SJSA1 (cell line): ENCODE measurements around the gene NEK8. TPM values are rescaled to one million over a fixed set of nuclear protein-coding genes. Genes with fewer than 3 reads are reported as not detected.
A peak's percentile ranks its signal among the peaks of the same experiment; 100 is the strongest.

ENCODE experiments used
- DNase-seq, 2 experiments: peaks; one replicate each; pipeline ENCODE4 v3.0.0-alpha.2; 2015 to 2020; ENCODE audit warnings: low spot score in 2 of 2, low read depth in 1 of 2
- H3K27ac ChIP-seq: fragments of 250-450 bp; sonication (Bioruptor Pico); 2 replicates; pipeline ENCODE4 v1.5.1; 2020; ENCODE audit warnings: mild to moderate bottlenecking, moderate library complexity
- H3K27me3 ChIP-seq: fragments of 250-450 bp; sonication (Bioruptor Pico); replicated peaks from 2 replicates; pipeline ENCODE4 v1.5.1; 2020; ENCODE audit warnings: mild to moderate bottlenecking, moderate library complexity
- H3K36me3 ChIP-seq: fragments of 250-450 bp; sonication (Bioruptor Pico); 2 replicates; pipeline ENCODE4 v1.5.1; 2020; ENCODE audit warnings: mild to moderate bottlenecking
- H3K4me1 ChIP-seq: fragments of 250-450 bp; sonication (Bioruptor Pico); replicated peaks from 2 replicates; pipeline ENCODE4 v1.6.1; 2021; ENCODE audit warnings: mild to moderate bottlenecking
- H3K4me3 ChIP-seq: fragments of 250-450 bp; sonication (Bioruptor Pico); 2 replicates; pipeline ENCODE4 v1.5.1; 2020; ENCODE audit warnings: mild to moderate bottlenecking
- H3K9me3 ChIP-seq: fragments of 250-450 bp; sonication (Bioruptor Pico); replicated peaks from 2 replicates; pipeline ENCODE4 v1.5.1; 2020; ENCODE audit warnings: mild to moderate bottlenecking
- total RNA-seq: library from RNA; depleted of rRNA; stranded (reverse); fragments of >200 nt; shearing (Covaris generic); gene quantifications from 2 replicates; pipeline ENCODE4 v1.2.3, GENCODE V29; 2014

Gene NEK8
- total RNA-seq, 1 experiment from 2014 or later = 1.1 TPM

DNA sequence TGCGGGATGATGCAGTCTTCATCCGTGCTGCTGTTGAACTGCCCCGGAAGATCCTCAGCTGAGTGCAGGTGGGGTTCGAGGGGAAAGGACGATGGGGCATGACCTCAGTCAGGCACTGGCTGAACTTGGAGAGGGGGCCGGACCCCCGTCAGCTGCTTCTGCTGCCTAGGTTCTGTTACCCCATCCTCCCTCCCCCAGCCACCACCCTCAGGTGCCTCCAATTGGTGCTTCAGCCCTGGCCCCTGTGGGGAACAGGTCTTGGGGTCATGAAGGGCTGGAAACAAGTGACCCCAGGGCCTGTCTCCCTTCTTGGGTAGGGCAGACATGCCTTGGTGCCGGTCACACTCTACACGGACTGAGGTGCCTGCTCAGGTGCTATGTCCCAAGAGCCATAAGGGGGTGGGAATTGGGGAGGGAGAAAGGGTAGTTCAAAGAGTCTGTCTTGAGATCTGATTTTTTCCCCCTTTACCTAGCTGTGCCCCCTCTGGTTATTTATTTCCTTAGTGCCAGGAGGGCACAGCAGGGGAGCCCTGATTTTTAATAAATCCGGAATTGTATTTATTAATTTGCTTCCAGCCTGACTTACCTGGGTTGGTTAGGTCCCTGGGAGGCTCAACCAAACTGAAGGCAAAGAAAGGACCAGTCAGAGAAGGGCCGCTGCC is 21.1 kb downstream of the NEK8 start:
- DNase-seq = no peak
- H3K36me3 ChIP-seq = peaks cover 75% of the 10 kb centered on the region
- peaks cover 10% of the 10 kb centered on the region for H3K4me1 ChIP-seq
- H3K27me3 ChIP-seq = no peaks in the 10 kb centered on the region
- no peaks in the 10 kb centered on the region for H3K9me3 ChIP-seq
- no peak overlapping the region for H3K27ac ChIP-seq
- H3K4me3 ChIP-seq = no peak overlapping the region

DNA sequence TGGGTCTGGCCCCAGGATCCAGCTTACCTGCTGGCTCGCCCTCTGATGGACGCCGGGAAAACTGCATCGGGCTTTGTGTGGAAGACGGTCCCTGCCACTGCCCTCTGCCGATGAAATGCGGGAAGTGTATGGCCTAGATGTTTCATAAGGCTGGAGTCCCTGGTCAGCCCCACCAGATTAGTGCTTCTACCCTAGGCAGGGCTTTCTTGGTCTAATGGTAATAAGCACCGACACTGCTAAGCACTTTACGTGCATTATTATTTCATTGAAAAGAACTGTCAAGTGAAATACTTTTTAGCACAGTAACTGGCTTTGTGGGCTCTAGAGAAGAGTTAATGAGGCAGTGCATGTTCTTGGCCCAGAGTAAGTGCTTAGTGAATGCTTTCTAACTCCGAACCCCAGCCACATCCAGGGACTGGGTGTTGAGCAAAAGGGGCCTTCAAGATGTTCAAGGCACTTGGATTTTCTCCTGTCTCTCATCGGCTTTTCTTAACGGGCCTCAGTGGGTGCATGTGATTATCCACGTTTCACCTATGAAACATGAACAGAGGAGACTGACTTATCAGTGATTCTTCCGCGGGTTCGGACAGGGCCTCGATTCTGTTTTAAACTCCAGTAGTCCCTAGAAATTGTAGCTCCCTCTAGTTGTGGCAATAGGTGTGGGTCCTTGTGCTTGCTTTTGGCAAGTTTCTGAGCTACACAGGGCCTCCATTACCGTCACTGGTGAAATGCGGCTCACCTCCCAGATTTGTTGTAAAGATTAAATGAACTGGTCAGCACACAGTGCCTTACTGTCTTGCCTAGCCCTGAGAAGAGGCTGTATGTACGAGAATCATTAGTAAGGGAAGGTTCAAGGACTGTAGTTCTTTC is 21.8 kb downstream of the NEK8 start:
- H3K36me3 ChIP-seq = peaks cover 72% of the 10 kb centered on the region

DNA sequence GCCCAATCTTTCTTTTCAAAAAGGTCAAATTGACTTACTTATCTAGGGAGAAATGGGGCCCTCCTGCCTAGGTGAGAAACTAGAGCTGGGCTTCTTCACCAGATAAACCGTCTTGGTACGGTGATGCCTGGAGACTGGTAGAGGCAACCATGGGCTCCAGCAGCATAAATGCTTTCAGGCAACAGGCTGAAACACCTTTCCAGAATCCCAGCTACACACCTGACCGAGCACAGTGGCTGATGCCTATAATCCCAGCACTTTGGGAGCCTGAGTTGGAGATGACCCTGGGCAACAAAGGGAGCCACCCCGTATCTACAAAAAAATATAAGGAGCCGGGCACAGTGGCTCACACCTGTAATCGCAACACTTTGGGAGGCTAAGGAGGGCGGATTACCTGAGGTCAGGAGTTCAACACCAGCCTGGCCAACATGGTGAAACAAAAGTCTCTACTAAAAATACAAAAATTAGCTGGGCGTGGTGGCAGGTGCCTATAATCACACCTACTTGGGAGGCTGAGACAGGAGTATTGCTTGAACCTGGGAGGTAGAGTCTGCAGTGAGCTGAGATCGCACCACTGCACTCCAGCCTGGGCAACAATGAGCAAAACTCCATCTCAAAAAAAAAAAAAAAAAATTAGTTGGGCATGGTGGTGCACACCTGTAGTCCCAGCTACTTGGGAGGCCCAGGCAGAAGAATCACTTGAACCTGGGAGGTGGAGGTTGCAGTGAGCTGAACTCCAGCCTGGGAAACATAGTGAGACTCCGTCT is 23.2 kb downstream of the NEK8 start:
- Histone ChIP-seq H3K36me3 (peaks cover 61% of the 10 kb centered on the region), H3K27me3 (no peaks in the 10 kb centered on the region), H3K27ac (no peak overlapping the region), H3K4me3 (no peak overlapping the region), H3K9me3 (no peaks in the 10 kb centered on the region), H3K4me1 (peaks cover 10% of the 10 kb centered on the region)
- no peak for DNase-seq

More for the DNA sequence above, 21.8 kb downstream of the NEK8 start:
- no peaks in the 10 kb centered on the region for H3K9me3 ChIP-seq
- peaks cover 14% of the 10 kb centered on the region for H3K4me1 ChIP-seq
- H3K27me3 ChIP-seq = no peaks in the 10 kb centered on the region
- H3K4me3 ChIP-seq = no peak overlapping the region
- peak; percentile 74 to 93 for DNase-seq
- H3K27ac ChIP-seq = no peak overlapping the region

DNA sequence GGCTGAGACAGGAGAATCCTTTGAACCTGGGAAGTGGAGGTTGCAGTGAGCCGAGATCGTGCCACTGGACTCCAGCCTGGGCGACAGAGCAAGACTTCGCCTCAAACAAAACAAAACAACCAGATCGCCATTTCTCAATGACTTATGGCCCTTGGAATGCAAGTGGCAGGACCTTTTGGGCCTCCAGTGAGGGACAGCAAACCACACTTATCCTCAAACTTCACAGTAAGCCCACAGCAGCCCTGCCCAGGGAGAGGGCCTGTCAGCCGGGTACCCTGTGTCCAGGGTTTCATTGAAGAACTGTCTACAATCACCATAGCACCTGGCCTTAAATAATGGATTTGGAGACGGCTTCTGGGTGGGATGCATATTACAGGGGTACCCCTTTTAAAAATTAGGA is 26.9 kb downstream of the NEK8 start:
- H3K27me3 ChIP-seq = no peaks in the 10 kb centered on the region
- peak in 1 of 2 experiments; percentile 22 for DNase-seq
- H3K27ac ChIP-seq = no peak overlapping the region
- H3K9me3 ChIP-seq = no peaks in the 10 kb centered on the region
- H3K4me1 ChIP-seq = peaks cover 10% of the 10 kb centered on the region
- H3K4me3 ChIP-seq = no peak overlapping the region
- peaks cover 50% of the 10 kb centered on the region for H3K36me3 ChIP-seq

DNA sequence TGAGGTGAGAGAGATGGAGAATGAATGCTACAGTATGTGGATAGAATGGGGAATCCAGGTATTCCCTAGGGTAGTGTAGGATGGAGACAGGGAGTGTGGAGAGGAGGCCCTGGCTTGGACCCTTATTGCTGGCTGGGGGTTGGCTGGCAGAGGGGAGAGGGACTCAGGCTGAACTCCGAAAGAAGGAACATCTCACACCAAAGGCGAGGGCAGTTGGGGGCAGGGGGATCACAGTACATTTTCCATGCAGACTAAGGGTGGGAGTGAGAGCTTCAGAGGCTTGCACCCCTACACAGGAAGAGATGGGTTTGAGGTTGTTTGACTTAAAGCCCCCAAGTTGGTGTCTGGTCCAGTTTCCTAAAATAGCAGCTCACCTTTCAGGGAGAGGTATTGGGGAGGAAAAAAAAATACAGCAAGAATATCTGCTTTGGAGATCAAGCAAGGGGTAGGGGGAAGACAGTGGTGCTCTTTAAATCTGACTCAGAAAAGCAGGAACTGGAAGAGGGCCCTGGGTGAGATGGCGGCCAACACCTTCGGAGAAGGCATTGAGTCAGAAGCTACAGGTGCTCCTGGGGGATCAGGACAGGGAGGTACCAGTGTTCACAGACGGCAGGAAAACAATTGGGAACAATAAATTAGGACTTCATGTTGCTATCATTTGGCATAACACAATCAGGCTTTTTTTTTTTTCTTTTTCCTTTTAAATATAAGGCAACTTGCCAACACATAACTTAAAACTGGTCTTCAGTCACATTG is 27.6 kb downstream of the NEK8 start:
- peaks cover 10% of the 10 kb centered on the region for H3K4me1 ChIP-seq
- no peak overlapping the region for H3K4me3 ChIP-seq
- H3K27ac ChIP-seq = no peak overlapping the region
- DNase-seq = no peak
- H3K9me3 ChIP-seq = no peaks in the 10 kb centered on the region
- peaks cover 42% of the 10 kb centered on the region for H3K36me3 ChIP-seq
- no peaks in the 10 kb centered on the region for H3K27me3 ChIP-seq

DNA sequence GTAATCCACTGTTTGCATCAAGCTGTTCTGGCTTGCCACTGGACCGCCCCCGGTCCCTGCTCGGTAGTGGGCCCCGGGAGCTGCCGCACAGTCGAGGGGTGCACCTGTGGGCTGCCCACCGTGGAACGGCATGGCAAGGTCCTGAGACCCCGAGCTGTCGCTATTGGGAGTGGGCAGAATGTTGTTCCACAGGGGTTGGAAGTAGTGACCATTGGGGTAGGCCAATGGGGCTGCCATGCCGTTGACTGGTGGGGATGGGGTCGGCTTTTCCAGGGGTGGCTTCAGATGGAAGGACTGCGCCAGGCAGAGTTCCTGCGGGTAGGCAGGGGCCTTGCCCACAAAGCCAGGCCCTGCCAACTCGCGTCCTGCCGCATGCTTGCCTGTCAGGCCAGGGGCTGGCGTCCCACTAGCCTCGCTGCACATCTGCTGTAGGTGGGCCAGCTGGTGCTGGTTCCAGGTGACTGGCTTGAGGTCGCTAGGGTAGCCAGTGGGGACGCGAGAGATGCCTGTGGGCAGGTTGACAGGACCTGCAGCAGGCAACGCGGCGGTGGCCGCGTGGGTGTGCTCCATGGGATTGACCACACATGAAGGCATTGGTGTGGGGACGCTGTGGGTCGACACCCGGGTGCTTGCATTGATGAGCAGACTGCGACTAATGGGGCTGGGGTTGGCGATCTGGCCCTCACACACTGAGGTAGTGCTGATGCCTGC is 30.0 kb downstream of the NEK8 start:
- Histone ChIP-seq H3K4me3 (no peak overlapping the region), H3K27me3 (no peaks in the 10 kb centered on the region), H3K36me3 (peaks cover 45% of the 10 kb centered on the region), H3K4me1 (peaks cover 10% of the 10 kb centered on the region), H3K27ac (no peak overlapping the region), H3K9me3 (no peaks in the 10 kb centered on the region)
- DNase-seq = peak in 1 of 2 experiments; percentile 45

DNA sequence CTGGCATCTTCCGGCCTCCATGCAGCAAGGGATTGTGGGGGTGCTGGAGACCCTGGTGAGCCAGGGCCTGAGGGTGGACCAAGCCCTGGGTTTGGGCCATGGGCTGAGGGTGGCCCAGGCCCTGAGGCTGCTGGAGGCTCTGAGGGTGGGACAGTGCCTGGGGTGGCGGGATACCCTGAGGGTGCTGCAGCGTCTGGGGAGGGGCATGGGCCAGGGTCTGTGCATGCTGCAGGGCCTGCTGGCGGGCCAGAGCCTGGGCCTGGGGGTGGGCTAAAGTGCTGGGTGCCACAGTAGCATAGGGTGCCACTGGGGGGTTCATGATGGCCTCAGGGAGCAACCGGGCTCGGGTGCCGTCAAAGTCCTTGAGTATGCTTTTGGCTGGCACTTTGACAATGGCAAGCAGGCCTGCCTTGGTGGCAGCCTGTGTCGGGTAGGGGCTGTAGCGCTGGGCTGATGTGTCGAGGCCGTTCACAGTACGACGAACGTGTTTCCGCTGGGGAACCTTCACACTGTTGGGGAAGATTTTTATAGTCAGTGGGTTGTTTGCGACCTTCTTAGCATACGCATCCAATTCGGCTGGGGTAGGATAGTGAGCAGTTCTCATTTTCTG is 30.8 kb downstream of the NEK8 start:
- Histone ChIP-seq H3K4me3 (no peak overlapping the region), H3K27me3 (no peaks in the 10 kb centered on the region), H3K9me3 (no peaks in the 10 kb centered on the region), H3K27ac (no peak overlapping the region), H3K36me3 (peaks cover 46% of the 10 kb centered on the region), H3K4me1 (peaks cover 10% of the 10 kb centered on the region)
- no peak for DNase-seq

DNA sequence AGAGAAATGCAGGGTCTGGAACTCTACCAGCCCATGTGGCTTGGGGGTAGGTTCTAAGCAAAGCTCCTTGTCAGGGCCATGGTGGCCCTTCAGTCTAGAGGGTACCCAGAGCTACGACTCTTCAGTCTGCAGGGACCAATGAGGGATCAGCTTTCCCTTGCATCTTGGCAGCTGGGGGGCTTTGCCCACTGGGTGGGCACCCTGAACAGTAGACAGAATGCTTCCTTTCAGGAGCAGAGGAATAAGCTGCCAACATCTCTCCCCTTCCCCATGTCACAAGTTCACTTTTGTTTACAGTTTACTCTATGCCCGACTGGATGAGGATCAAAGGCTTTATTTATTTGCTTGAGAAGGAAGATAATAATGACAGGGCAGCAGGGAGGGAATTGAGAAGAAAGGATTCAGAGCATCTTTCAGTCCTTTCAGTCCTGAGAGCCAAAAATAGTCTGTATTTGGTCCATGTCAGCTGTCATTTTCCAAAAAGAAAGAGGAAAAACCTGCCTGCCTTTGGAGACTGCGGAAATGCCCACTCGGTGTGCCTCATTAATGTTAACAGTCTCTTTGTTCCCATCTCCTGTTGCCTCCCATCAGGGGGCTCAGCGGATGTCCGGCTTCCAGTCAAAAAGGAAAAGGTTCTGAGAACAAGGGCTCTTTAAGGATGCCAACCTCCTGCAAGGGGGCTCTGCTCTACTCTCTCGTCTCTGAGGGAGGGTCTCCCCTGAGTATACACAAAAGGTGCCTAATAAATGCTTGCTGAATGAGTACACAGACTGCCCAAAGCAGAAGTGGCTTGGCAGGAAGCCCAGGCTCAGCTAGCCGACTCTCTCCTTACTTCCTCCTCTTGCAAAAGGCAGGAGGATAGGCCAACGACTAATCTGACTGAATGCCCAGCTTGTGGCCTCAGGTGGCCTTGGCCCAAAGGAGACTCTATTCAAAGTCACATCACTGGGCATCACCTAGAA is 32.3 kb downstream of the NEK8 start:
- peaks cover 48% of the 10 kb centered on the region for H3K36me3 ChIP-seq
- H3K4me1 ChIP-seq = peaks cover under 1% of the 10 kb centered on the region; the same call in 1 of the 2 replicates
- no peaks in the 10 kb centered on the region for H3K27me3 ChIP-seq
- H3K9me3 ChIP-seq = no peaks in the 10 kb centered on the region
- no peak overlapping the region for H3K27ac ChIP-seq
- H3K4me3 ChIP-seq = no peak overlapping the region
- no peak for DNase-seq

DNA sequence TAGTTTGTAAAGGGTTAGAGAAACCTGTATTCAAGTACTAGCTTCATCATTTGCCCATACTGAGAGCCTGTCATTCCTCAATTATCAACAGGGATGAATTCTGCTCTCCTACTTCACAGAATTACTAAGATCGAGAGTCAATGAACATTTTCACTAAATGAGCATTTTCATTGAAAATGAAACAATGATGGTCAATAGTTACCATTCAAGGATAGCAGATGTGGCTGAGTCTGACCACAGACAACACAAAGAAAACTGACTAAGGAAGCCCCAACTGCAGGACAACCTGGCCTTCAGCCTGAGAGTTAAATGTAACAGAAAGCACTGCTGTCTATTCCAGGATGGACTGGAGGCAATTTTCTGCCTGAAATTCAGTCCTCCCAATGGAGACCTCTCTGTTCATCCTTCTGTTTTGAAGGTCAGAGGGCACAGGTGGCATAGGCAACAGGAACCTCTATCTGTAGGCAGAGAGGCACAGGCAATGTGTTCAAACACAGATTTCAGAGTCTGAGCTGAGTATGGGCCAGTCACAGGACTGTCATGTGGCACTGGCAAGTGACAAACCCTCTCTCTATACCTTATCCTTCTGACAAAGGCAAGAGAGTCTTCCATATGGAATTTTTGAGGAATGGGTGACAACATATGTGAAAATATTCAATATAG is 34.7 kb downstream of the NEK8 start:
- no peak overlapping the region for H3K4me3 ChIP-seq
- H3K27ac ChIP-seq = no peak overlapping the region
- DNase-seq = no peak
- no peaks in the 10 kb centered on the region for H3K9me3 ChIP-seq
- H3K27me3 ChIP-seq = no peaks in the 10 kb centered on the region
- H3K36me3 ChIP-seq = peaks cover 49% of the 10 kb centered on the region
- H3K4me1 ChIP-seq = no peaks in the 10 kb centered on the region

DNA sequence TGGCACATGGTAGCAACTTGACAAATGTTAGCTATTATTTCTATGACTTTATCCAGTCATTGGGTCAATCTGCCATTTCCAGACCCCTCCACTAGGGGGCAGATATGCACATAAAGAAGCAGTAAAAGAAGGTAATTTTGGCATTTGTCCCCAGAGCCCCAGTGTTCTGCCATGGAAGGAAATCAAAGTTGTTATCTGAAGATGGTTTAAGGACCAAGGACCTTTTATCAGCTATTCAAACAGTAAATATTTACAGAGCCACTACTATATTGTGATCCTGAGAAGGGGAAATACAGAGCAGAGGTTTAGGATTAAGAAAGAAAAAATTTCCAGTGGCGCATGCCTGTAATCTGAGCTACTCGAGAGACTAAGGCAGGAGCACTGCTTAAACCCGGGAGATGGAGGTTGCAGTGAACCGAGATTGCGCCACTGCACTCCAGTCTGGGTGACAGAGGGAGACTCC is 35.2 kb downstream of the NEK8 start:
- Histone ChIP-seq H3K27me3 (no peaks in the 10 kb centered on the region), H3K9me3 (no peaks in the 10 kb centered on the region), H3K27ac (no peak overlapping the region), H3K4me3 (no peak overlapping the region), H3K4me1 (no peaks in the 10 kb centered on the region), H3K36me3 (peaks cover 44% of the 10 kb centered on the region)
- peak; percentile 68 to 76 for DNase-seq

DNA sequence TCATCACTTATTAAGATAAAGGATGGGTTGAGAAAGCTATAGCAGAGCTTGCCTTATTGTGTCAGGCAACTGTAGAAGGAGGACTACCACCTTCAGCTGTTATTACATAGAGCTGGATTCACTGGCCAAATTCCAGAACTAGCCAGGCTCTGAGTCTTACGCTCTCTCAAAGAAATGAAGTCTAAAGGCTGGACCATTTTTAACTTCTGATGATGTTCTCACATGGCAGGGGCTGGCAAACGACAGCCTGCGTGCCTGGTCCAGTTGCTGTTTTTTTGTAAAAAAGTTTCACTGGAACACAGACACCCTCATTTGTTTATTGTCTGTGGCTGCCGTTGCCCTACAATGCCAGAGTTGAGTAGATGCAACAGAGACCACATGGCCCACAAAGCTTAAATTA is 36.5 kb downstream of the NEK8 start:
- DNase-seq = no peak
- Histone ChIP-seq H3K9me3 (no peaks in the 10 kb centered on the region), H3K27me3 (no peaks in the 10 kb centered on the region), H3K27ac (no peak overlapping the region), H3K4me3 (no peak overlapping the region), H3K4me1 (no peaks in the 10 kb centered on the region), H3K36me3 (peaks cover 32% of the 10 kb centered on the region)
